PC-3 (cell line): Measurements from ENCODE around the gene DNAH2.

ENCODE experiments used
- CTCF ChIP-seq: fragments of 300-600 bp; sonication (generic); conservative IDR thresholded peaks from 2 replicates; pipeline ENCODE4 v1.5.1; 2017; ENCODE audit warnings: antibody characterized with exemption, low read depth, mild to moderate bottlenecking, low read length
- EZH2phosphoT487 ChIP-seq: fragments of 300-600 bp; sonication (generic); IDR thresholded peaks from 2 replicates; pipeline ENCODE4 v1.6.1; 2018; ENCODE audit warnings: mild to moderate bottlenecking, antibody characterized with exemption, low read length, borderline replicate concordance

GRCh38 chr17:7742729-7743128 lies 25.2 kb downstream of the DNAH2 start:
- TF ChIP-seq CTCF = no peak
- TF ChIP-seq EZH2phosphoT487 = no peak
